ENCODE data around the gene ARHGEF39.
A peak's percentile ranks its signal among the peaks of the same experiment; 100 is the strongest.

Gene ARHGEF39, protein sequence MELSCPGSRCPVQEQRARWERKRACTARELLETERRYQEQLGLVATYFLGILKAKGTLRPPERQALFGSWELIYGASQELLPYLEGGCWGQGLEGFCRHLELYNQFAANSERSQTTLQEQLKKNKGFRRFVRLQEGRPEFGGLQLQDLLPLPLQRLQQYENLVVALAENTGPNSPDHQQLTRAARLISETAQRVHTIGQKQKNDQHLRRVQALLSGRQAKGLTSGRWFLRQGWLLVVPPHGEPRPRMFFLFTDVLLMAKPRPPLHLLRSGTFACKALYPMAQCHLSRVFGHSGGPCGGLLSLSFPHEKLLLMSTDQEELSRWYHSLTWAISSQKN

DNA sequence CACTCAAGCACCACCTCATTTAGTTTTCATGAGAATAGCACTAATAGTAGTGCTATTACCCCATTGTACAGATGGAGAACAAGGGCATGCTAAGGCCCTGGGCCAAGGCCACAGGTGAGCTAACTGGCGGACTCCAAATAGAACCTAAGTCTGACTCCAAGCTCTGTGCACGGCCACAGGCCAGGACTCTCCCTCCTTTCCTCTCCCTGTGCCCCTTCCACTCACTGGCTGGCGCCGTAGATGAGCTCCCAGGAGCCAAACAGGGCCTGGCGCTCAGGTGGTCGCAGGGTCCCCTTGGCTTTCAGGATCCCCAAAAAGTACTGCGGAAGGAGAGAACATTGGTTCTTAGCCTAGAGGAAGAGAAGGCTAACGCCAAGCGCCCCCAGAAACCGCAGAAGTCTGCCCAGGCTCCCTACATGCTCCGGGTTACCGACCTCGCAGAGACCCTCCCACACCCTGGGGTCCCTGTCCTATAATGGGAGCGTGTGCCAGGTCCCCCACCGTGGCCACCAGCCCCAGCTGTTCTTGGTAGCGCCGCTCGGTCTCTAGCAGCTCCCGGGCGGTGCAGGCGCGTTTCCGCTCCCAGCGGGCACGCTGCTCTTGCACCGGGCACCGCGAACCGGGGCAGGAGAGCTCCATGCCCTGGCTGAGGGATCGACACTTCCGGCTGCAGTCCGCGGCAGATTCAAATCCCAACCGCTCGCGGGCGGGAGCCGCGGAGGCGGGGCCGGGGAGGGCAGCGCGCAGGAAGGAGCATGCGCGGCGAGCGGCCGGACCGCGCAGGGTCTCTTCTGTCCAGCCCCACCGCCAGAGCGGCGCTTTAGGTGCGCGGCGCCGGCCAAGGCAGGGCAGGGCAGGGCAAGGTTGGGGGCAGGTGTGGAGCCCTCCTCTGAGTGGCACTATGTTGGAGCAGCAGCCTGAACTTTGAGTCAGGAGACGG lies at the start of gene ARHGEF39:
TSS of gene ARHGEF39 (minus strand) at position 665 of the 940 bp plus-strand sequence. CDS start at position 639, 26 bp downstream.
- DNase-seq (ENCODE audit: low read depth in 3 of 3) = peak in 1 of 3 experiments; percentile 33

DNA sequence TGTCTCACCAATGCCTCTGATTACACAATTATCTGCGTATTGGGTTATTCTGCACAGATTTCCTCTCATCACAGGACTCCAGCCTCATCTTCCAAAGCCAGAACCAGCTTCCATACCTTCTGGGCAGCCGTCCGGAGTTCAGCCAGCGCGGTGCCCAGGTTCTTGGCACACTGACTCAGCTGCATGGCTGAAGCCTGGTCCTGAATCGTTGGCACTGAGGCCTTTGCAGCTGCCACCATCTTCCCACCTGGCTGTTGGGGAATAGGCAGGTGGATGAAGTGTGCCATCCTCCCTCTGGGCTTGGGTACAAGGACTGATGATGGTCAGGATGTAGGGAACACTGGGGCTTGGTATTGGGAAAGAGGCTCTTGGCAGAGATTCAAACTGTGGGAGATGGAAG lies 49.1 kb upstream of the ARHGEF39 start:
- no peak for DNase-seq (ENCODE audit: low read depth in 3 of 3)

DNA sequence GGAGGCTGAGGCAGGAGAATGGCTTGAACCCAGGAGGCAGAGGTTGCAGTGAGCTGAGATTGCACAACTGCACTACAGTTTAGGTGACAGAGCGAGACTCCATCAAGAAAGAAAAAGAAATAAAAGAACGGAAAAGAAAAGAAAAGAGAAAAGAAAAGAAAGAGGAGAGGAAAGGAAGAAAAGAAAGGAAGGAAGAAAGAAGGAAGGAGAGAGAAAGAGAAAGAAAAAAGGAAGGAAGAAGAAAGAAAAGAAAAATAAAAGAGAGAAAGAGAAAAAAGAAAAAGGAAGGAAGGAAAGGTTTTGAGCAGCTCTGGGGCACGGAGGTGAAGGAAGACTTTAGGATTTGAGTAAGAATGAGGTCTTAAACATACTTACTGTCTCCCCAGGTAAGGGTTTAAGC lies 48.6 kb upstream of the ARHGEF39 start:
- no peak for DNase-seq (ENCODE audit: low read depth in 3 of 3)

DNA sequence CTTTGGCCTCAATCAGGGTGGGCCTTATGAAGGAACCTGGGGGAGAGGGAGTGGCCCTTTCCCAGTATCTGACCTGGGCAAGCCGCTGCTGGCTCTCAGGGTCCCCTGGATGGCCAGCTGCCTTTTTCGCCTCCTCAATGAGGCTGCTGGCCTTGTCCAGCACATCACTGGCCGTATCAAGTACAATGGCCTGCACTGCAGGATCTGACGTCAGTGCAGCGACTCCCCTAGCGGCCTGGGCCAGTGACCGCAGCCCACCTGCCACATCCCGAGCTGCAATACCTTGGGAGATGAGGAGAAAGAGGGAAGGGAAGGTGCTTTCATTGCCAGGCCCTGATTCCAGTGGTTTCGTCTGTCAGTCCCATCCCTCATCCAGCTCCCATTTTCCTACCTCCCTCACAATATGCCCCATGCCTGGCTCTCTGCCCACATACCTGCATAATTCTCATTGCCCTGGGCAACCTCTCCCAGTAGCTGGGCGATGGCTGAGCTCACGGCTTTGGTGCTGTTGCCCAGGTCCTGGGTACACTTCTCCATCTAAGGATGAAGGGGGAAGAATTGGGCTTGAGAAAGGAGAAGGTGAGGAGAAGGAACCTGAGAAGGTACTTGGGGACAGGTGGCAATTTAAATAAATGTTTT lies 47.9 kb upstream of the ARHGEF39 start:
- DNase-seq (ENCODE audit: low read depth in 3 of 3) = no peak

DNA sequence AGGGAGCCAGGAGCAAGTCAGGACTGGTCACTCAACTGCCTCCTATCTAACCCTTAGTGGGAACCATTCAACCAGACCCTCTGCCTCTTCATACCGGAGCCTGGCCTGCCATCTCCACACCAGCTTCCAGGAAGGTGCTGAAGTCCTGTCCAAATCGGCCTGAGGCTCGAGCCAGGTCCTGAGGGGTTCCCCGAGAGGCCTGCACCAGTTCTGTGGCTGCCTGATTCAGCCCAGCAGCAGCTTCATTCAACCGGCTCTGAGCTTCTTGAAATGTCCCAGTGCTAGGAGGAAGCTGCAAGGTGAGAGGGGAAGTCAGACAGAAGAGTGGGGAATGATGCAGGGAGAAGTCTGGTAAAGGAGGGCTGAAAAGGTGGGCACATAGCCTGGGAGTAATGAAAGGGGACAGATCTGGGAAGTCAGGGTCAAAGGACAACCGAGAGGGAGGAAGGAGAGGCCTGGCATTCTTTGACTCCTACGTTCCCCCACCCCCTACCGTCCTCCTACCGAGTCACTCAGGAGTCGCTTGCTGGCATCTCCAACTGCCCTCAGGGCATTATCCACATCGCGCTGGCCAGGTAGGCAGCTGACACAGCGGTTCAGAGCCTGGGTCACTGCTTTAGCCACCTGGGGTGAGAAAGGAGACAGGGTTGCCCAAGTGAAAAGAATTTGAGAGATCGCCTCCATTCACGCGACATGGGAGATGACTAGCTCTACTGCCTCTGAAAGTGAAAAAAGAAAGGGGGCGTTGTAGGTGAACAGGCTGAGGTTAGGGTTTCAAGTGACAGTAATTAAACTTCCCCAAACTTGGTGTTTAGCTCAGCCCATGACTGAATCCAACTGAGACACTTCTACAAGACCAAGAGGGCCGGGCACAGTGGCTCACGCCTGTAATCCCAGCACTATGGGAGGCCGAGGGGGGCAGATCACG lies 46.8 kb upstream of the ARHGEF39 start:
- DNase-seq (ENCODE audit: low read depth in 3 of 3) = no peak

DNA sequence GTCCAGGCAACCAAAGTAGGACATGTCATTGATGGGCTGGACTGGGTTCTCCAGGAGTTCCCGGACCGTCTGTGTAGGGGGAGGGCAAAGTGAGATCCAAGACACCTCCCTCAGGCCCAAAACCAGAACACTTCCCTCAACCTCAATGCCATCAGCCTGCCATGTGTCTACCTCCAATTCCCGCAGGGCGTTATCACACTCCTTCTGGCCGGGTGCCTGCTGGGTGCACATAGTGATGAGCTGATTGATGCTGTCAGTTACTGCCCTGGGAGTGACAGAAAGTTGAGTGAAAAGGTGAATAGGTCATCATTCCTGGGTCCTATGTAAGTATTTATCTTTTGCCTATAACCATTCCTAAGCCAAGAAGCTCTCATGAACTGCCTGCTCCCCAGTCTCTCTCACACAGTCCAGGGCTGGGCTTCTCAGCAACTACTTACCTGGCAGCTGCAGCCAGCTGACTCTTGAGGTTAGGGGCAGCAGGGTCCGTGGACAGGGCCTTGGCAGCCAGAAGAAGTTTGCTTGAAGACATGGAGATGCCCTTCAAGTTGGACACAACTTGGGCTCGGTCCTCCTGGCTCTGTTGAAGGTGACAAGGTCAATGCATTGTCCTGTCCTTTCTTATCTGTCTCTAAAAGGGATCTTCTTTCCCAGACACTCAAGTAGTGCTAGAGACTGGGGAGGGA lies 46.0 kb upstream of the ARHGEF39 start:
- DNase-seq (ENCODE audit: low read depth in 3 of 3) = no peak

DNA sequence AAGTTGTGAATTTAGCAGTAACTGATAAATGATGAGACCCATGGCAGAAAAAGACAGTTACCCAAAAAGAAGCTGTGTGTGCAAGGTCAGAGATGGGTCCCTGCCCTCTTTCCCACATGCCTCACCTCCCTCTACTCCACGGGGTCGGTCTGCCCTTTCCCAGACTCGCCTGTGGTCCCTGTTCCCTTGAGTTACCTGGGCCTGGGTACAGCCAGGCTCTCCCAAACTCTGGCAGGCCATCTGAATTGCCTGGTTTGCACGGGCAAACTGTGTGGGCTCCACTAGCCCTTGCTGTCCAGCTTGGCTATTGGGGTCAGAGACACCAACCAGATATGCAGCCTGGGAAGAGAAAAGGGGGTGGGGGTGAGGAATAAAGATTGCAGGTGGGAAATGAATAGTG lies 43.2 kb upstream of the ARHGEF39 start:
- DNase-seq (ENCODE audit: low read depth in 3 of 3) = no peak

DNA sequence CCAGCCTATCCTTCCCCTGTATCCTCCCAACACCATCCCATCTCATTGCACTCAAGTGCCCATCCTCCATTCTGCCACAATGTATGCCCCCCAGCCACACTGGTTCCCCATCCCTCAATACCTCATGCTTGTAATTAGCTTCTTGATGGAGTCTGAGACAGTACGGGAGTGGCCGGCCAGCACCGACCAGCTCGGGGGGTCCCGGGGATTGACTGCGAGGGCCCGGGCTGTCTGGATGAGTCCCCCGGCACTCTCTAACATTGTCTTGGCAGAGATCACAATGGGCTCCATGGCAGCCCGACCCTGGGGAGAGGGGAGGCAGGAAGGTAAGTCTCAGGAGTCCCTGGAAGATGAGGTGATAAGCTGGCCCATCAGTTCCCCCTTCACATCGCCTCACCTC lies 42.0 kb upstream of the ARHGEF39 start:
- DNase-seq (ENCODE audit: low read depth in 3 of 3) = no peak

DNA sequence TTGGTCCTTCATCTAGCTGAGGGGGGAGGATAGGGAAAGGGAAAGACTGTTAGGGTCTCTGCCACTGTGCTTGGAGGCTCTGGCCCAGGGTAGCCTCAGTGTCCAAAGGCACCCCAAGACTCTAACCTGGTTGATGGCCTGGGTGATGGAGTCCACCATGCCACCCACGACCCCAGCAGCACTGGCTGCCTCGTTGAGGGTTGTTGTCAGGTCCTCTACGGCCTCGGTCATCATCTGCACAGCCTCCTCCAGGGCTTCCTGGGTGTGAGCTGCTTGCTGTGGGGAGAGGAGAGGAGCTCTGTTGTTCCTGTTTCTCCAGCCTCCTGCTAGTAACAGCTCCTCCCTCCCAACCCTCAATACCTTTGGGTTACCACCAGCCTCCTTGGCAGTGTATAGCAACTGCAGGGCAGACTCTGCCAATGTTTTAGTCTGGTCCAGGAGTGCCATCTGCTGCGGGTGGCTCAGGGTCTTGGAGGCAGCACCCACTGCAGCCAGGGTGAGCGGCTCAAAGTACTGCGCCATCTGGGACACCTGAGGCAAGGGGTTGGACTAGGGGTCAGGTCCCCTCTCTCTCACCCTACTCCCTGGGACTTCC lies 40.9 kb upstream of the ARHGEF39 start:
- DNase-seq (ENCODE audit: low read depth in 3 of 3) = no peak

DNA sequence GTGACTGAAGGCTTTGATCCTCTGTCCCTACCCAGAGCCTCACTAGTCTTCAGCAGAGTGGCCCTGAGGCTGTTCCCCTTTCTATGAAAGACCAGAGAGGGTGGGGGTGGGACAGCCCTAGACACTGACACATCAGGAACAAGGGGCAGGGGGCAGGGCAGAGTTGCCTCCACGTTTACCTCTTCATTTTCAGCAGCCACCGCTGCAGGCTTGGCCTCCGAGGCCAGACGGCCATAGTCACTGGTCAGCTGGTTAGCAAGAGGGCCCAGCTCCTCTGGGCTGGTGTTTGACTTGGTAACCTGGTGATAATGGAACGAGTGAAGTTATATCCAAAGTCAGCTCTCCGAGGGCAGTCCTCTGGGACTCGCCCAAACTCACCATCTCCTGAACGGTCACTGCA lies 40.4 kb upstream of the ARHGEF39 start:
- DNase-seq (ENCODE audit: low read depth in 3 of 3) = no peak

DNA sequence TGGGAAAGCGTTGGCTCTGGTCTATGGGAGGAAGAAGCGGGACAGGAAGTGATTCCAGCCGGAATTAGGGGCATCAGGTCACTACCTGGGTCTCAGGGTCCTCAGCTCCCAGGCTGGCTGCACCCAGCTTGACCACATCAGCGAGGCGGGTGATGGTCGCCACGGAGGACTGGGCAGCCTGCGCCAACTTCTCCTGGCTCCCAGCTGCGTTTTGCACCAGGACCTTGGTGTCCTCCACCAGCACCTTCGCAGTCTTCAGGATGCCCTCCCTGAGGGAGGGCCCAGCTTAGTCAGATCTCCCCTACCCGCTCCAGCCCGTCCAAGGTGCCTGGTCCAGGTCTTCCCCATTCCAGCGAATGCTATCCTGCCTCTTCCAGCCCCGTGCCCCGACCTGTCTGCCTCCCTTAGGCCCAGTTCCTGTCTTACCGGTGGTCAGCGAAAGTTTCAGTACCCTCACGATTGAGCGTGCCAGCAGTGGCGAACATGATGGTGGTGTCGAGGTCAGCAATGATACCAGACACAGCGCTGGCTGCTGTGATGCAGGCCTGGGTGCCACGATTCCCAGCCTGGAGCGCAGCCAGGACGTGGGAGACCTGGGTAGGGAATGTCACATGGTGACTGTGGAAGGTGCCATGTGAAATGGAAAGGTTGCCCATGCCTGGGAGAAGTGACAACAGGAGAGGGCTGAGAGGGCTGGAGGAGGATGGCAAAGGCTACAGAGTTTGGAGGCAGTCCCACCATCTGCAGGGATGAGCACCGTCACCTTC lies 39.1 kb upstream of the ARHGEF39 start:
- no peak for DNase-seq (ENCODE audit: low read depth in 3 of 3)

DNA sequence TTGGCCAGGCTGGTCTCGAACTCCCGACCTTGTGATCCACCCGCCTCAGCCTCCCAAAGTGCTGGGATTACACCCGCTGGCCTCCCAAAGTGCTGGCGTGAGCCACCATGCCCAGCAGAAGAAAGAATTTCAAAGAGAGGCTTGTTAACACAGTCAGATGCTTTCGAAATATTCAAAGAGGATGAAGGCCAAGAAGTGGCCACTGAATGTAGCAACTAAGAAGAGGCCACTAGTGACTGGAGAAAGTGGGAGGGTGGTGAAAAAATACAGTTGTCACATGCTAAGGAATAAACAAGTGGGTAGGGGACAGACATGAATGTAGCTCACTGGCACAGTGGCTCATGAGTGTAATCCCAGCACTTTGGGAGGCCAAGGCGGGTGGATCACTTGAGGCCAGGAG lies 37.7 kb upstream of the ARHGEF39 start:
- DNase-seq (ENCODE audit: low read depth in 3 of 3) = no peak

DNA sequence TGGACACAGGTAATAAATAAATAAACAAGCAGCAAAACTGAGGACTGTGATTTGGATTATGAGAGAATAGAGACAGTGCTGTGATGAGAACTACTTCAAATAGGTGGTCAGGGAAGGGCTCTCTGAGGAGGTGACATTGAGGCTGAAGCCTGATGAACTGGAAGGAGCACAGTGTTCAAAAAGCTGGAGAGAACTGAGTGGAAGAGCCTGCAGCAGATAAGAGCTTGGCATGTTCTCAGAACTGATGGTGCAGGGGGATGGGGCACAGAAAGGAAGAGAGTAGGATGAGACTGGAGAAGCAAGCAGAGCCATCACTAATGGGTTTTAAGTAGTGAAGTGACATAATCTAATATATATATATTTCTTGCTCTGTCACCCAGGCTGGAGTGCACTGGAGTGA lies 35.9 kb upstream of the ARHGEF39 start:
- DNase-seq (ENCODE audit: low read depth in 3 of 3) = no peak

DNA sequence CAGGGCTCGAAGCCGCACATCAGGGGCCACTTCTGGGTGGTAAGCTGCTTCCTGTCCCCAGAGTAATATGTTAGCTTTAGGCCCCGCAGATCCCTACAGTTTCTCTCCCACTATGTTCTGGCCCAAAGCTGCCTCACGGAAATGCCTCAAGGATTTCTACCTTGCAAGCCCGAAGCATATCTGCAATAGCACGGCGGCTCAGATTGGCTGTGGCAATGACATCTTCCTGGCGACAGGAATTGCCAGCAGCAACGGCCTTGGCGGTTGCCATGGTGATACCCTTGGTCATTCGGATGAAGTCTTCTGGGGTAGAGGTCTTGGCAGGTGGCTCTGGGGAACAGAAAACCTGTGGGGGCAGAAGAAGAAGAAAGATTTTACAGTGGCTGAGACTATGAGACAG lies 35.0 kb upstream of the ARHGEF39 start:
- no peak for DNase-seq (ENCODE audit: low read depth in 3 of 3)

DNA sequence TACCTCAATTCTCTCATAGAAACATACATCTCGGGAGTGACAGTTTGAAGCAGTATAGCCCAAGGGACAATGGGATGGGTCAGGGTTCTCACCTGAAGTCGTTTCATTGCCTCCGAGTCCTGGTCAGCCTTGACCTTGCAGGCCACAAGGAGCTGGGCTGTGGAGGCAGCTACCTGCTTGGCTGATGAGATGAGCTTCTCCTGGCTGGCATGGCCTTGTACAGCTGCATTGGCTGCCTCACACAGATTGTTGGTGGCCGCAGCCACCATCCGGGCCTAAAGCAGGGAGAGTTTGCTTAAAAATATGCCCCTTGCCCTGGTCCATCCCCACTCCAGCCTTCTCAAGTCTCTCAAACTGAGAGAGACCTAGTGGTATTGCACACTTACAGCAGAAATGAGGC lies 33.2 kb upstream of the ARHGEF39 start:
- no peak for DNase-seq (ENCODE audit: low read depth in 3 of 3)

DNA sequence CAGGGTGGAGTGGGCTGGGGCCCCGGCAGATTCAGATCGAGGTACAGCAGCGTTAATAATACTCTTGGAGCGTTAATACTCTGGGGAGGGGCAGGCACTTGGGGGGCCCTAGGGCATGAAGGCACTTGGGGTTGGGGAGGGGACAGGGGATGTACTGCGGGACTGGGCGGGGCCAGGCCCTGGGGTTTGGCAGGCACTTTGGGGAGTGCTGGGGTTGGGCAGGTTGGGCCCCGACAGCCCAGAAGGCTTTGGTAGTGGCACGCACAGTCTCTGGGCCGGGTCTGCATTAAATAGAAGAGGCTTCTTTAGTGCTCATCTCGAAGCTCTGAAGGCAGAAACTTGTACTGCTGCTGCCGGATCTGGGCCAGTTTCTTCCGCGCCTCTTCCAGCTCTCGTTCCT lies 32.5 kb upstream of the ARHGEF39 start:
- DNase-seq (ENCODE audit: low read depth in 3 of 3) = no peak

DNA sequence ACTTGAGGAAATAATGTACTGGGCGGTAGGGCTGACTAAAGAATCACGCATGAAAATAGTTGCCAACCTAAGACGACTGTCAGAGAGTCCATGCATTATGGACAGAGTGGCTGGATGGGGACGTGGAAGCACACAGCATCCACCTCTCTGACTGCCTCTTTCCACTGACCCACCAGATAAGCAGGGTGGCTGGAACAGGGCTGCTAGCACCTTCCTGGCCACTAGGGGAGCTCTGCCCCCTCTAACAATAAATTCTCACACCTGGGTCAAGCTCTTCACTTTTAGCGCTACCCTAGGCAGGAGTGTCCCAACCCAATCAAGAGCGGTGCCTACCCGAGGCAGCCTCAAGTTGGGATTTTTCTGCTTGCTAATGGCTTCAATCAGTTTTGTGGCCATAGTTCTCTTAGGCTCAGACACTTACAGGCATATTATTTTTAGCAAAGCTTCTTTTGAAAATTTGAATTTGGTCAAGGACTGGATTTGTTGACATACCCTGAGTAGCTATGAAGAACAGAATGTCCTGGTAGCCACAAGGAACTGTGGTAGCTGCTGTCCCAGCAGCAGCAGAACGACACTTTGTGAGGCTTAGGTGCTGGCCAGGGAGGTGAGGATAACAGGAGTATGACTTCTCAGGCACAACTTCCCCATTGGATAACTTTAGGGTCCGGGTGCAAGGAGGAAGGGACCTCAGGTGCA lies 31.7 kb upstream of the ARHGEF39 start:
- DNase-seq (ENCODE audit: low read depth in 3 of 3) = peak; percentile 15 to 26 (median 22)

DNA sequence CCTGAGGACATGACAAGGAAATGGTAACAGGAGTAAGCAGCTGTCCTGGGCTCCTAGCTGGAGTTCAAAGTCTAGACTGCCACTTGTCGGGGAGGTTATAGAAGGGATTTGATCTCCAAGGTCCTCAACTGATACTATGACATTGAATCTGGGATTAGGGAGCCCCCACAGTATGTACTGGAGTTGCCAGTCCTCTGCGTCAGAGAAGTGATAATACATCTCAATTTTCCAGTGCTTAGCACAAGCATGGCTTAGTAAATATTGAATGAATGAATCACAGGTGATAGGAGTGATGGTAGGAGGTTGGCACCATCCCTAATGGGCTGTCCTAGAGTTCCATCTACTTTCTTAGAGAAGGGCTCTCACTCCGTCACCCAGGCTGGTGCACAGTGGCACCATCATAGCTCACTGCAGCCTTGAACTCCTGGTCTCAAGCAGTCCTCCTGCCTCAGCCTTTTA lies 31.0 kb upstream of the ARHGEF39 start:
- no peak for DNase-seq (ENCODE audit: low read depth in 3 of 3)

DNA sequence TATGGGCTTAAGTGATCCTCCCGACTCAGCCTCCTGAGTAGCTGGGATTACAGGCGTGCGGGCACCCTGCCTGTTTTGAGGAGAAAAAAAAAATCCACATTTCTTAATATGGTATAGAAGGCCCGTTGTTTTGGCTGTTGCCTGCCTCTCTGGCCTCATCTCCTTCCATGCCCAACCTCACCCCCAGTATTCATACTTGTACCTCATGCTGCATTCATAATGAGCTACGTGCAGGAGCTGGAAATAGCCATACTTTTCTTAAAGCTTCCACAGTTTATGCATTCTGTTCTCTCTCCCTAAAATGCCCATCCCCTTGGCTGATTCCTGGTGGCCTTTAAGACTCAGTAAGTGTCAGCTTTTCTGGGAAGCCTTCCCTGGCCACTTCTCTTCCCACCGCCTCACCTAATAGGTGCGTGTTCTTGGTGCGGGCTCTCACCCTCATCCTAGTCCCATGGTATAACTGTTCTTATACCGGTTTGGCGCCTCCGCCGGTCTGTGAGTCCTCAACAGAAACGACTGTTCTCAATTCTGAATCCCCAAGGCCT lies 26.8 kb upstream of the ARHGEF39 start:
- no peak for DNase-seq (ENCODE audit: low read depth in 3 of 3)

Measured in stimulated activated CD4-positive, alpha-beta T cell treated with anti-CD3 and anti-CD28 coated beads, TNF-alpha, amount 100 ng/mL, for 4 hours (primary cell).